ENCODE measurements around the gene DLGAP1.

DLGAP1 gene

GRCh38 chr18:3728704-3729437 lies 726.2 kb downstream of the DLGAP1 start:
- Histone ChIP-seq H2BK15ac (replicated peaks; ENCODE audit: low read depth) (no peak overlapping the region), H3K4me3 (ENCODE audit: low read length) (no peak overlapping the region), H3K4me1 (ENCODE audit: control insufficient read depth, low read depth, low read length) (no peaks in the 10 kb centered on the region), H4K8ac (ENCODE audit: low read depth, low read length) (no peak overlapping the region), H2AK5ac (ENCODE audit: low read length) (no peak overlapping the region), H3K36me3 (ENCODE audit: control insufficient read depth, insufficient read depth, low read length) (no peaks in the 10 kb centered on the region), H3K4ac (ENCODE audit: low read depth, low read length) (no peak overlapping the region), H3K56ac (ENCODE audit: low read length) (no peak overlapping the region), H3K27ac (ENCODE audit: low read depth, low read length) (no peak overlapping the region), H3K9ac (ENCODE audit: low read length) (no peak overlapping the region), H3K23ac (ENCODE audit: low read length) (no peak overlapping the region), H3K79me1 (ENCODE audit: low read length) (no peaks in the 10 kb centered on the region), H2BK5ac (ENCODE audit: low read length) (no peak overlapping the region), H3K18ac (ENCODE audit: low read length) (no peak overlapping the region), H3K79me2 (ENCODE audit: control insufficient read depth, insufficient read depth, low read length) (no peaks in the 10 kb centered on the region), H3K4me2 (ENCODE audit: low read length) (no peak overlapping the region), H3K27me3 (ENCODE audit: insufficient read depth, low read length, poor library complexity) (no peaks in the 10 kb centered on the region), H4K5ac (ENCODE audit: low read length) (no peak overlapping the region), H2BK120ac (ENCODE audit: low read depth, low read length) (no peak overlapping the region)
- no peak for DNase-seq
- no CpG with 5 or more reads among the region's 35 CpGs for WGBS (ENCODE audit: extremely low coverage, insufficient coverage, low lambda C conversion rate)

DNA sequence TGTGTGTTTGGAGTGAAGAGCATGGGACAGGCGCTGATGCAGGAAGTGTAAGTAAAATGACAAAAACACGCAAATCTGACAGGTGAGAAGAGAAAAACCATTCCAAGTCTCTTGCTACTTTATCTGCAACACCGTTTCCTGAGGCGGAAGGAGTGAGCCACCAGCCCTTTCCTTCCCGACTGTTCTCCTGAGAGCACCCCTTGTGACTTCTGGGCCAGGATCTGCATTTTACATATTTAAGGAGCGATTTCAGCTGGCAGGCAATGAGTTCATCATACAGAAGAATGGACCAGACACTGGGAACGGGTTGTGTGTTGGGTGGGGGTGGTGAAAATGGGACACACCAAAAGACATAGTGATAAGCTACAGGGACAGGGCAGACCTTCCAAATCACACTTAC lies 727.8 kb downstream of the DLGAP1 start:
- Histone ChIP-seq H2BK15ac (replicated peaks; ENCODE audit: low read depth) (no peak overlapping the region), H3K27me3 (ENCODE audit: insufficient read depth, low read length, poor library complexity) (no peaks in the 10 kb centered on the region), H3K4ac (ENCODE audit: low read depth, low read length) (no peak overlapping the region), H2BK5ac (ENCODE audit: low read length) (no peak overlapping the region), H3K36me3 (ENCODE audit: control insufficient read depth, insufficient read depth, low read length) (no peaks in the 10 kb centered on the region), H4K5ac (ENCODE audit: low read length) (no peak overlapping the region), H3K23ac (ENCODE audit: low read length) (no peak overlapping the region), H3K4me1 (ENCODE audit: control insufficient read depth, low read depth, low read length) (peaks cover 2% of the 10 kb centered on the region), H2AK5ac (ENCODE audit: low read length) (no peak overlapping the region), H3K56ac (ENCODE audit: low read length) (no peak overlapping the region), H4K8ac (ENCODE audit: low read depth, low read length) (no peak overlapping the region), H3K4me2 (ENCODE audit: low read length) (no peak overlapping the region), H2BK120ac (ENCODE audit: low read depth, low read length) (no peak overlapping the region), H3K79me1 (ENCODE audit: low read length) (no peaks in the 10 kb centered on the region), H3K79me2 (ENCODE audit: control insufficient read depth, insufficient read depth, low read length) (no peaks in the 10 kb centered on the region), H3K4me3 (ENCODE audit: low read length) (no peak overlapping the region), H3K27ac (ENCODE audit: low read depth, low read length) (no peak overlapping the region), H3K18ac (ENCODE audit: low read length) (no peak overlapping the region), H3K9ac (ENCODE audit: low read length) (no peak overlapping the region)
- WGBS (ENCODE audit: extremely low coverage, insufficient coverage, low lambda C conversion rate) = no CpG with 5 or more reads among the region's 7 CpGs
- DNase-seq = no peak

DNA sequence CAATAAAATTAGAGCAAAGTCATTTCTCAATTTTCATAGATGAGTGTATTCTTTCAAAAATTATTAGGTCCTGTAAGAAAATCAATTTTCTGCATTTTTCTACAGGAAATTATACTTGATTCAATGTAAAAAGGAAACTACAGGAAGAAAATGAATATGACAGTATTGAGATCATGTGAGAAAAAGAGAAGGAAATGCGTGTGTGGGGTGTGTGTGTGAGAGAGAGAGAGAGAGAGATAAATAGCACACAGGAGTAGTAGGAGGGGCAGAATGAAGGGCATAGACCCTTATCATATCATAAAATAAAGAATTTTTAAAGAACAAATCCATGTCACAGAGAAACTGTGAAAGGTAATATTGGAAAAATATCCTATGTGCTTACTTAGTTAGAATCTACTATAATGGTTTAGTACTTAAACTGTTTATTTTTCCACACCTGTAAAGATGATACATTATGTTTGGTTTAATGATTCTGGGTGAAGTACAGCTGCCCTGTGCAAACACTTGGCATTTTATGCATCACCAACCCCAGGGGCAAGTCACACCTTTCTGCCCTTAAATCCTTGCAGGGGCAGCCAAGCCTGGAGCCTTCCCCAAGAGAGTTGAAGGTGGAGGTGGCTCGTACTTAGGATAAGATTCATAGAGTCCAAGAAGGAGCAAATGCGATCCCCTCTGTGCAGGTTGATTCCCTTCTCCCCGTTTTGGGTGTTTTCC lies 728.7 kb downstream of the DLGAP1 start:
- H3K56ac ChIP-seq (ENCODE audit: low read length) = no peak overlapping the region
- no peak overlapping the region for H2AK5ac ChIP-seq (ENCODE audit: low read length)
- H3K79me2 ChIP-seq (ENCODE audit: control insufficient read depth, insufficient read depth, low read length) = no peaks in the 10 kb centered on the region
- H3K27ac ChIP-seq (ENCODE audit: low read depth, low read length) = no peak overlapping the region
- no peak overlapping the region for H2BK15ac ChIP-seq (replicated peaks; ENCODE audit: low read depth)
- H3K18ac ChIP-seq (ENCODE audit: low read length) = no peak overlapping the region
- no peak for DNase-seq
- H2BK120ac ChIP-seq (ENCODE audit: low read depth, low read length) = no peak overlapping the region
- H3K79me1 ChIP-seq (ENCODE audit: low read length) = no peaks in the 10 kb centered on the region
- H2BK5ac ChIP-seq (ENCODE audit: low read length) = no peak overlapping the region
- no peak overlapping the region for H4K5ac ChIP-seq (ENCODE audit: low read length)
- WGBS (ENCODE audit: extremely low coverage, insufficient coverage, low lambda C conversion rate) = 100% methylated on average over 1 of the region's 4 CpGs
- H3K4me3 ChIP-seq (ENCODE audit: low read length) = no peak overlapping the region
- no peaks in the 10 kb centered on the region for H3K27me3 ChIP-seq (ENCODE audit: insufficient read depth, low read length, poor library complexity)
- no peak overlapping the region for H3K23ac ChIP-seq (ENCODE audit: low read length)
- H3K4ac ChIP-seq (ENCODE audit: low read depth, low read length) = no peak overlapping the region
- H3K9ac ChIP-seq (ENCODE audit: low read length) = no peak overlapping the region
- no peaks in the 10 kb centered on the region for H3K36me3 ChIP-seq (ENCODE audit: control insufficient read depth, insufficient read depth, low read length)
- H3K4me1 ChIP-seq (ENCODE audit: control insufficient read depth, low read depth, low read length) = peaks cover 2% of the 10 kb centered on the region
- H3K4me2 ChIP-seq (ENCODE audit: low read length) = no peak overlapping the region
- H4K8ac ChIP-seq (ENCODE audit: low read depth, low read length) = no peak overlapping the region

- Histone ChIP-seq H3K4me3 (ENCODE audit: low read length) (no peak overlapping the region), H4K8ac (ENCODE audit: low read depth, low read length) (no peak overlapping the region), H2BK15ac (replicated peaks; ENCODE audit: low read depth) (no peak overlapping the region), H3K36me3 (ENCODE audit: control insufficient read depth, insufficient read depth, low read length) (no peaks in the 10 kb centered on the region), H4K5ac (ENCODE audit: low read length) (no peak overlapping the region), H3K4ac (ENCODE audit: low read depth, low read length) (no peak overlapping the region), H3K79me2 (ENCODE audit: control insufficient read depth, insufficient read depth, low read length) (no peaks in the 10 kb centered on the region), H2BK120ac (ENCODE audit: low read depth, low read length) (no peak overlapping the region), H2BK5ac (ENCODE audit: low read length) (no peak overlapping the region), H3K4me1 (ENCODE audit: control insufficient read depth, low read depth, low read length) (peaks cover 2% of the 10 kb centered on the region), H3K9ac (ENCODE audit: low read length) (no peak overlapping the region), H3K4me2 (ENCODE audit: low read length) (no peak overlapping the region), H3K18ac (ENCODE audit: low read length) (no peak overlapping the region), H3K27me3 (ENCODE audit: insufficient read depth, low read length, poor library complexity) (no peaks in the 10 kb centered on the region), H2AK5ac (ENCODE audit: low read length) (no peak overlapping the region), H3K27ac (ENCODE audit: low read depth, low read length) (no peak overlapping the region), H3K79me1 (ENCODE audit: low read length) (no peaks in the 10 kb centered on the region), H3K56ac (ENCODE audit: low read length) (no peak overlapping the region), H3K23ac (ENCODE audit: low read length) (no peak overlapping the region)
- no CpG with 5 or more reads among the region's 2 CpGs for WGBS (ENCODE audit: extremely low coverage, insufficient coverage, low lambda C conversion rate)
- DNase-seq = no peak
Observed at GRCh38 chr18:3725115-3725514, 730.0 kb downstream of the DLGAP1 start.

DNA sequence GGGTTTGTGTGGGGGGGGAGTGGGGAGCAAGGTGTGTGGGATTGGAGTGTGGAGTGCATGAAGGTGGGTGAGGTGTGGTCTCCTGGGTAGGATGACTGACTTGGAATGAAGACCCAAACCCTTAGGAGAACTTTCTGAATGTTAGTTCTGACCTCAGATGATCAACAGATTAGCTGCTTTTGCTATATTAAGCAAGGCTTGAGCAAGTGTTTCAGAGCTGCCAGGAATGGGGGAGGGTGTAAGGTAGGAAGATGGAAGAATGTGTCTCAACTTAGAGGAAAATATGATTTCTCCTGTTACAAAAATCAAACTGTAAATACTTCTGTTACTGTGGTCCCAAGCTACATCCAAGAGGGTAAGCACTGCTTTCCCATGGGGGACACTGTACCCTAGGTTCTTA lies 731.6 kb downstream of the DLGAP1 start:
- no peak overlapping the region for H3K27ac ChIP-seq (ENCODE audit: low read depth, low read length)
- H3K4me1 ChIP-seq (ENCODE audit: control insufficient read depth, low read depth, low read length) = peaks cover 2% of the 10 kb centered on the region

More for the DNA sequence above, 731.6 kb downstream of the DLGAP1 start:
- no peak overlapping the region for H3K56ac ChIP-seq (ENCODE audit: low read length)
- no peak overlapping the region for H3K4me2 ChIP-seq (ENCODE audit: low read length)
- H3K27me3 ChIP-seq (ENCODE audit: insufficient read depth, low read length, poor library complexity) = no peaks in the 10 kb centered on the region
- peak overlapping the region; percentile 50 for H3K23ac ChIP-seq (ENCODE audit: low read length)
- H3K79me2 ChIP-seq (ENCODE audit: control insufficient read depth, insufficient read depth, low read length) = no peaks in the 10 kb centered on the region
- no peak overlapping the region for H4K8ac ChIP-seq (ENCODE audit: low read depth, low read length)
- H3K4me3 ChIP-seq (ENCODE audit: low read length) = no peak overlapping the region
- no peak overlapping the region for H2BK5ac ChIP-seq (ENCODE audit: low read length)
- no peak overlapping the region for H4K5ac ChIP-seq (ENCODE audit: low read length)
- no peak for DNase-seq
- no peak overlapping the region for H2AK5ac ChIP-seq (ENCODE audit: low read length)
- H2BK15ac ChIP-seq (replicated peaks; ENCODE audit: low read depth) = no peak overlapping the region
- no peak overlapping the region for H2BK120ac ChIP-seq (ENCODE audit: low read depth, low read length)
- no peak overlapping the region for H3K9ac ChIP-seq (ENCODE audit: low read length)
- H3K36me3 ChIP-seq (ENCODE audit: control insufficient read depth, insufficient read depth, low read length) = no peaks in the 10 kb centered on the region
- H3K4ac ChIP-seq (ENCODE audit: low read depth, low read length) = no peak overlapping the region
- H3K79me1 ChIP-seq (ENCODE audit: low read length) = no peaks in the 10 kb centered on the region
- H3K18ac ChIP-seq (ENCODE audit: low read length) = no peak overlapping the region
